Stimulated activated CD4-positive, alpha-beta T cell treated with anti-CD3 and anti-CD28 coated beads, Interleukin-15, amount 100 ng/mL, for 1 hour (primary cell): Measurements from ENCODE around the gene PLEKHH1.
"Not testable (repeated sequence)": the region's sequence is repeated elsewhere in the genome, so short reads cannot be mapped to it uniquely, and the experiment has no call there.

ENCODE experiments used
- DNase-seq, 2 donors: peaks; one replicate each; pipeline ENCODE4 v3.0.0-alpha.2; 2020; ENCODE audit warnings: low read depth in 1 of 2, low spot score in 1 of 2

Gene PLEKHH1

GRCh38 chr14:67529947-67530935 is 2.8 kb upstream of the PLEKHH1 start:
- DNase-seq = no peak

DNA sequence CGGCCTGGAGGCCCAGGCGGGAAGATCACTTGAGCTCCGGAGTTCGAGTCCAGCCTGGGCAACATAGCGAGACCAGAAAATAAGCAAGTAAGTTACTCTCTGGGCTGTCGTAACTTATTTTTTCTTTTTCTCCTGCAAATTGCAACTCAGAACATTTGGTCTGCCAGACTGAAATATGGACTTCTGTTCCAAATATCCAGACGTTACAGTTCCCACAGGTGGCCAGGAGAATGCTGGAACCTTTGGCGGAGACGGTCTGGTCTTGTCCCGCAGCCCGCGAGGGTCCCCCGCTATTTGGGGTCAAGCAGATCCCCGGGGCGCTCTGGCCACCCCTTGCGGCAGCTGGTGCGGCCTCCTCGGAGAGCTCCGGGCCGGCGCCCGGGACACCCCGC is 488 bp upstream of the PLEKHH1 start:
- DNase-seq = no peak

DNA sequence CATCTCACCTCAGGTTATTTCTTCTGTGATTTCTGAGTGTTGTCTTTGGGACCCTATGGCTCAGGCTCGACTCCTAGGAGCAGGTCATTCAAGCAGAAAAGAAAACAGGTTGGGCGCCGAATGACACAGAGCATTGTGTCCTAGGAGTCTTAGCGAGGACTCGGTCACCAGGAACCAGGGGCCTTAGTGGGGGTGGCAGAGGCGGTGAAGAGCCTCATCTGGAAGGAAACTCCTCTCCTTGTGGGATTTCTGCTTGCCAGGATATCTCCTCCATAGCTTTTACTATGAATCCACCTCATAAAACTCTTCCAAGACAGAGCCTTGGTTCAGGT is 630 bp downstream of the PLEKHH1 start:
- DNase-seq = no peak

- DNase-seq = no peak
Measured at GRCh38 chr14:67536087-67536486, 3.0 kb downstream of the PLEKHH1 start.

DNA sequence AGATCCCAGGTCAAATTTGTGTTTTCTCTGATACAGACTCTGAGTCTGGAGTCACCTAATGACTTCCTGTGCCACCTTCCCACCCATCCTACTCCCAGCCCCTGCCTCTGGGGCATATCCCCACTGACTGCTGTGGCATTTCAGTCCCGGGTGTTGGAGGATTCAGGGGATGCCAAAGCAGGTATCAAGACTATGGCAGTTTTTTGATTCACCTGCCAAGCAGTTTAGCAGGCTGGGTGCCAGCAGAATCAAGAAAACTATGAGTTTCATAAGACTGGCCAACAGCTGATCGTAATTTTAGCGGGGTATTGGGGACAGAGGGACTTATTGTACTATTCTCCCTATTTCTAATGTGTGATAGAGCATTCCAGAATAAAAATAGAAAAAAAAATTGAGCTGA is 4.6 kb downstream of the PLEKHH1 start:
- no peak for DNase-seq

DNA sequence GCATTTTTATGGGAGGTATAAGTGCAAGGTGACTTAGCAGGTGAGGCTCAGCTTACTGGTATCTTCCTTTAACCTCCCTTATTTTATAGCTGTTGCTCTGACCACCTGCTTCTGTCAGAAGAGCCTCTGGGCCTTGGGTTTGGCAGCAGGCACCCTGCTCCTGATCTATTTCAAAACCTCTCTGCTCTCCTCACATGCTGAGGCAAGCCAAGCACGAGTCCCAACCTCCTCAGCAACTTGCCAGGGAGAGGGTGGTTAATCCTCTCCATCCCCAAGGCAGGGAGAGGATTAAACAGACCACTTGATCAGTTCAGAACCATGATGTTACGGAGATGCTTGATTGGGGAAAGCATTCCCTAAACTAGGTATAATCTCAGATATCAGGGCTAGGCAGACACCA is 5.4 kb downstream of the PLEKHH1 start:
- DNase-seq = no peak

DNA sequence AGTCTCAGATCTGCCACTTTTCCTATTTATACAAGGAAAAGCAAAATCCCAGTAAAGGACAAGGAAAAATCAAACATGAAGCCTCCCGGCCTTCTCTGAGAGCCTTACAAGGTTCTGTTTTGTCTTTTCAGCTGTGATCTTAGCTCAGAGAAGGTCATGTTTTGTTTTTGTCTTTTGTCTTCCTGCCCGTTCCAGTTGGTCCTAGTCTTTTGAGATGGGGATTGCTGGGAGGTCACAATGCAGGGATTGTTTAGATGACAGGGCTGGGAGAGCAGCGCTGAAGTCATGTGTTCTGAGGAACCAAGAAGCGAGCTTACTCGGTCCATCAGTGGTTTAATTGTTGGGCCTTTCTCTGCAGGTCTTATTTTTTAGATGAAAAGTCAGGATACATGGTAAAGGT is 6.0 kb downstream of the PLEKHH1 start:
- no peak for DNase-seq

DNA sequence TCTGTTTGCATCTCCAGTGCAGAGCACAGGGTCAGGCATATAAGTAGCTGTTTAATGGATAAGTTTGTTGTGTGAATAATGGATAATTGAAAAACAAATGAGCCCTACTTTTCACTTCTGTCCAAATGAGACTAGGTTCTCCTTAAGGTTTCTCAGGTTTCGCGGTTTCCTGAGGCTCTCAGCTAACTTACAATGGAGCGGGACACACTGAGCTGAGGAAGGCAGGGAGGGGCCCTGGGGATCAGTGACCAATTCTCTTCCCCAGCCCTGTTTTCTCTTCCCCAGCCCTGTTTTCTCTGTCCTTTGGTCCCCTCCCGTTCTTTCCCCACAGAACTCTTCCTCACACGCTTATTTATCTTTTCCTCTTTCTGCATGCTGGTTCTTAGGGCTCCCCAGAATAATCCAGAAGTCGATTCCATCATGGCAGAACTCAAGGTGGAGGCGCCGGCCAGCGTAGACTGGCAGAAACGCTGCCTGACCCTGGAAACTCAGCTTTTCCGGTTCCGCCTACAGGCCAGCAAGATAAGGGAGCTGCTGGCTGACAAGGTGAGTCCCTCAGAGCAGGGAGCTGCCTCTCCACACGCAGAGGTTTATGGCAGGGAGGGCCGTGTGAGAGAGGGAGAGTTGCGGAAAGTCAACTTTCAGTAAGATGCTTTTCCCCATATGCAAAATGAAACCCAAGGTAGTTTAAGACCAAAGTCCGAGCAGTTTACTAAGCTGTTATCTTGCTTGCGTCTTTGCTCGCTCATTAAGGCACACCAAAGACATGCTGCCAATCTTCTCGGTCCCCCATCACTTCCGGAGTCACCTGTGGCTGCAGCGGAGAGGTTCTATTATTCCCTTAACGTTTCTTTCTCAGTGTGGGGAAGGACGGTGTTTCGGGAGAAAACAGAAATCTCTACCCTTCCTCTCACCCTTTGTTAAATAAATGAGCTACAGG is 8.6 kb downstream of the PLEKHH1 start:
- DNase-seq = no peak

- not testable (repeated sequence) for DNase-seq
Measured at GRCh38 chr14:67542620-67543019, 9.5 kb downstream of the PLEKHH1 start.

GRCh38 chr14:67544590-67544989 is 11.5 kb downstream of the PLEKHH1 start:
- no peak for DNase-seq

GRCh38 chr14:67547224-67547780 is 14.2 kb downstream of the PLEKHH1 start:
- no peak for DNase-seq

DNA sequence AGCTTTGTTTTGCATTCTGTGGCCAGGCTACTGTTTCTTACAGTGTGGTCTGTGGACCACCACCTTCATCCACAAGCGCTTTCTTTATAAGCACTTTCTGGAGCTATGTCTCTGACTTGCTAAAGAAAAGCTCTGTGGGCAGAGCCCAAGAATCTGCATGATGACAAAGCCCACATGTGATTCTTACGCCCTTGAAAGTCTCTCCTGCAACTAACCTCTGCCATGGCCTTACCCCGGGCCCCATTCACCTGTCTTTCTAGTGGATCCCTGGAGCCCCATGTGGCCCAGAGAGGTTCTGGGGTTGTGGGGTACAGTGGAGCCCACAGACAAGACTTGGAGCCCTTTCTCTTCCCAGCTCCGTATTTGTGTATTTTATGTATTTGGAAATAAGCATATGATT is 16.6 kb downstream of the PLEKHH1 start:
- no peak for DNase-seq

- DNase-seq = no peak
Measured at GRCh38 chr14:67551123-67551522, 18.0 kb downstream of the PLEKHH1 start.

DNA sequence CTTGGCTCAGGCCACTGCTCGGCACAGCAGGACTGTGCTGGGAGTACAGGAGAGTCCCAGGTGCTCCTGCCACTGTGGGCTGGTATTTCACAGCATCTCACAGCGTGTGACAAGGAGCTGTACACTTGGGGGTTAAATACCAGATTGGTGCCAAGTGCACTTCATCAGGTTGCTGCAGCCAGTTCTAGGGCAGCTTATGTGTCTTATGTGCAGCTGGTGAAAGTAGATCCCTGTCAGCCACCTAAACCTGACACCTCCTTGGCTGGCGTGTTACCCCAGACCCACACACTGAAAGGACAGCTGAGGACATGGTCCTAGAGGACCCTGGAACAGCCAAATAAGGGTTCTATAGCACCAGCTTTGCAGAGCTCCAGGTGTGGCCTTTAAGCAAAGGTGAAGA is 18.9 kb downstream of the PLEKHH1 start:
- no peak for DNase-seq

DNA sequence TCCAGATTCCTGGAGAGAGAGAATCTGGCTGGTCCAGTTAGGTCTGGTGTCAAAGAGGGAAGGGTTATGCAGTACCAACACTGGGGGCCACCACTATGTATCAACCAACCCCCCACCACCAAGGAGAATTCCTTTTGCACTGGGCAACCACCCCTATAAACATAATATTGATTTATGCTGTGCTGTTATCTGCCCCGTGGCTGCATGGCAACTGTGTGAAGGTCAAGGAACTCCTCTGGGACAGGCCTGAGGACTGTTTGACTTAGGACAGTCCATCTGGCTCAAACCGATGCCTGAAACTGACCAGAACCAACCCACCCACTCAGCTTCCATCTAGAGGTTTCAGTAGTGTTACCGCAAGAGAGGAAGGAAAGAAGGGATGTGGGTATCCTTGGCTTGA is 20.5 kb downstream of the PLEKHH1 start:
- DNase-seq = no peak

DNA sequence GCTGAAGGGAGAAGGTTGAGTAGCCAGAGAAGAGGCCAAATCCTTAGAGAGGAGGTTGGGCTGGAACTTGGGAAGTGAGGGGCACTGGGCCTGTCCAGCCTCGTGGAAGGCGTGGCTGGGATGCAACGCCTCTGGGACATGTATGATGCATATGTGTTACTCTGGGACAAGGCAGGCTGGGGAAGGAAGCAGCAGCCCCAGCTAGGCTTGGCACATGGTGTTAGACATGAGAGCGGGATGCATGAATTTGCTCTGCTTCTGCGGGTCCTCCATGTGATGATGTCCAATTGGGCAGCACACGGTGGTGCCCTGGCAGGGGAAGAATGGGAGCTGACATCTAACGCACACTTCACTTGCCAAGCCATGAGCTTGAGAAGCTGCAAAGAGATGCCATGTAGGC is 21.3 kb downstream of the PLEKHH1 start:
- DNase-seq = no peak

DNA sequence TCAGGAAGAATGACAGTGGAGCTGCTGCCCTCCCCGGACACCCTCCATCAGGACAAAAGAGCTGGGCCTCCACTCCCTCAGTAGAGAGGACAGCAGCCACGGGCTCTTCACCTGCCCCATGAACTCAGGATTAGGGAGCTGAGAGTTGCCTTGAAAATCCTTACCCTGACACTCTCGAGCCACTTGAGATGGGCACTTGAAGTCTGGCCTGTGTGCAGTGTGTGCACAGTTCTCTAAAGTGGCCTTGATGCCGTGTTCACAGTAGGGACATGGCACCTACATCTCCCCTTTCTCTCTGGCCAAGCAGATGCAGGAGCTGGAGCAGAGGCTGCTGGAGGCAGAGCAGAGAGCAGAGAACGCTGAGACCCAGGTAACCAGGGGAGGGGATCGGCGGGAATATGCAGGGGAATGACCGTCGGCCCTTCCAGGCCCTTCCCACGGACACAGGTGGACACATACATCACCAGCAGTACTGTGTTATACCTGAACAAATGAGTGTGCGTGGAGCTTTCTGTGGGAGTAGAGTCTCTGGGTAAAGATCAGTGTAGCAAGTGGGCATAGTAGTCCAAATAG is 22.5 kb downstream of the PLEKHH1 start:
- no peak for DNase-seq

DNA sequence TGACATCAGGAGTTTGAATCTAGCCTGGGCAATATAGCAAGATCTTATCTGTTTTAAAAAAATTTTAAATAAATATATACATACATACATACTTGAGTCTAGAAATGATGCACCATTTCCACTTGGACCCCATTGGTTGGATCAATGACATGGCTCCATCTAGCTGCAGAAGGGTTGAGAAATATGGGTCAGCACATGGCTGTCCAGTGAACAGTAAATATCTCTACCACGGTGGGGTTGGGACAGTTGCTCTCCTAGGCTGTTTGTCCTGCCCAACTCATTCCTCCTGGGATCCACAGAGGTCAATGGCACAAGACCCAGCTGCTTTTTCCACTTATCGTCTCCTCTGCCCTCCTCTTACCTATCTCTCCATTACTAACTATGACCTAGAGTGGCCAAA is 23.6 kb downstream of the PLEKHH1 start:
- DNase-seq = no peak

DNA sequence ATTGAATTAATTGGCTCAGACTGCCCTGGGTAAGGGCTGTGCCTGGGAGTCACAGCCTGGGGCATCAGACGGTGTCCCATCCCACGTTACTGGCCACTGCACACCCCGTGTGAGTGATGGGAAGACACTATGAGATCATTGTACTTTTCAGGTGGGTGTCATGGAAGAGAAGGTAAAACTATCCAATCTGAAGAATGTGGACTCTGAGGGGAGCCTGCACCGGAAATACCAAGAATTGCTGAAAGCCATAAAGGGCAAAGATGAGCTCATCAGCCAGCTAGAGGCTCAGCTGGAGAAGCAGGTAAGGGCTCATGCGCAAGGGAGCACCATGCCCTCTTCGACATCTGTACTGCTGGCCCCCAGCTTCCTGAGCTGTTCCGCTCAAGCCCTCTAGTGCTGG is 24.0 kb downstream of the PLEKHH1 start:
- DNase-seq = no peak

DNA sequence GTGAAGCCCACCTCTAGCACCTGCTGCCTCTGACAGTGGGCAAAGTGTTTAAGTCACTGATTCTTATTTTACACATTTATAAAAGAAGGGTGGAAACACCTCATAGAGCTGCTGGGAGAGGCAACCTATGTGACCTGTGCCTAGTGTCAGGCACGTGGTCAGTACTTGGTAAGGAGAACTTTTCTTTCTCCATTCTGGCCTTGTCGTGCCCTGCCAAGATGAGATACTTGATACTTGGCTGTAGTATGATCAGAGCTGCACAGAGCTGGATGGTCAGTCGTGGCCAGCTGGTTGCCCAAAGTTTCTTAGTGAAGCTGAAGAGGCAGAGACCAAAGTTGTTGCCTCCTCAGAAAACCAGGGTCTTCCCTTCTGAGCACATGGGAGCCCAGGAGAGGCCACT is 24.6 kb downstream of the PLEKHH1 start:
- no peak for DNase-seq

DNA sequence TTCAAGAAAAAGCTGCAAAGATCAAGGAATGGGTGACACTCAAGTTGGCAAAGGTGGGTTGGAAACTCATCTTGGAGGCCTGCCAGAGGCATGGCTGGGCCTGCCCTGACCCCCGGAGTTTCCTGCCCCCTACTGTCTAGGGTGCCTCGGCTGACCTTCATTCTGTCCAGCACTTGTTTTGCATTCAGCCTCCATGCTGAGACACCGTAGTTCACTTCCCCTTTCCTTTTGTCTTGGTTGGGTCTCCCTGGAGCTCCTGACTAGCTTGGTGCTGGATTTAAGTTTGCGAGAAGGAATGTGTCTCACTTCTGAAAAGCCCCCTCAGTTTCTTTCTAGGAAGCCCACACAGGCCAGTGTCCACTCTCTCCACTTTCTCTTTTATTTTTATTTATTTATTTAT is 26.5 kb downstream of the PLEKHH1 start:
- no peak for DNase-seq
